Trophoblast cell (in vitro differentiated cells and primary cell): ENCODE measurements around the gene PALMD.

Source experiments
- DNase-seq, 2 donors: peaks; one replicate each; pipeline ENCODE4 v3.0.0-alpha.2; 2016
- H2AFZ ChIP-seq: 2 replicates; pipeline ENCODE4 v1.6.1; 2013; ENCODE audit warnings: low read length, moderate library complexity, mild to moderate bottlenecking; ENCODE audit not compliant: insufficient read depth, poor library complexity
- H2AK5ac ChIP-seq: 2 replicates; pipeline ENCODE4 v1.6.1; 2013; ENCODE audit warnings: mild to moderate bottlenecking, low read length
- H2BK120ac ChIP-seq: 2 replicates; pipeline ENCODE4 v1.6.1; 2013; ENCODE audit warnings: low read length, mild to moderate bottlenecking, moderate library complexity; ENCODE audit not compliant: insufficient read depth, poor library complexity
- H2BK12ac ChIP-seq: 2 replicates; pipeline ENCODE4 v1.6.1; 2013; ENCODE audit warnings: mild to moderate bottlenecking, low read length, moderate library complexity
- H2BK5ac ChIP-seq: 2 replicates; pipeline ENCODE4 v1.6.1; 2013; ENCODE audit warnings: low read length, low read depth, moderate library complexity, mild to moderate bottlenecking; ENCODE audit not compliant: poor library complexity
- H3K14ac ChIP-seq: 2 replicates; pipeline ENCODE4 v1.6.1; 2013; ENCODE audit warnings: mild to moderate bottlenecking, low read length
- H3K18ac ChIP-seq: 2 replicates; pipeline ENCODE4 v1.6.1; 2013; ENCODE audit warnings: mild to moderate bottlenecking, low read length
- H3K23ac ChIP-seq: 2 replicates; pipeline ENCODE4 v1.6.1; 2013; ENCODE audit warnings: low read length
- H3K27ac ChIP-seq: 2 replicates; pipeline ENCODE4 v1.5.1; 2013; ENCODE audit warnings: low read depth, mild to moderate bottlenecking, inconsistent platforms, low read length, moderate library complexity
- H3K27me3 ChIP-seq: 2 replicates; pipeline ENCODE4 v1.6.1; 2013; ENCODE audit warnings: inconsistent platforms, mild to moderate bottlenecking, low read length, moderate library complexity; ENCODE audit not compliant: insufficient read depth
- H3K36me3 ChIP-seq, 2 experiments: 1 replicate in 1 of 2; 2 replicates in 1 of 2; pipeline ENCODE4 v1.6.1; 2013; ENCODE audit warnings: low read length in 2 of 2, mild to moderate bottlenecking in 2 of 2, moderate library complexity in 1 of 2; ENCODE audit not compliant: insufficient read depth in 2 of 2, control insufficient read depth in 1 of 2
- H3K4ac ChIP-seq: 2 replicates; pipeline ENCODE4 v1.6.1; 2013; ENCODE audit warnings: low read depth, mild to moderate bottlenecking, low read length, moderate library complexity
- H3K4me1 ChIP-seq, 2 experiments: 1 replicate in 1 of 2; 2 replicates in 1 of 2; pipeline ENCODE4 v1.6.1; 2013; ENCODE audit warnings: low read length in 2 of 2, mild to moderate bottlenecking in 2 of 2, moderate library complexity in 1 of 2; ENCODE audit not compliant: insufficient read depth in 2 of 2, control insufficient read depth in 1 of 2
- H3K4me2 ChIP-seq: 2 replicates; pipeline ENCODE4 v1.6.1; 2013; ENCODE audit warnings: inconsistent platforms, mild to moderate bottlenecking, low read length, moderate library complexity
- H3K4me3 ChIP-seq: 2 replicates; pipeline ENCODE4 v1.5.1; 2013; ENCODE audit warnings: mild to moderate bottlenecking, low read depth, low read length, inconsistent platforms
- H3K79me1 ChIP-seq: one replicate; pipeline ENCODE4 v1.6.1; 2013; ENCODE audit warnings: low read length
- H3K79me2 ChIP-seq: 2 replicates; pipeline ENCODE4 v1.6.1; 2013; ENCODE audit warnings: low read length, mild to moderate bottlenecking; ENCODE audit not compliant: control insufficient read depth, insufficient read depth, poor library complexity
- H3K9ac ChIP-seq: 2 replicates; pipeline ENCODE4 v1.6.1; 2013; ENCODE audit warnings: mild to moderate bottlenecking, low read length
- H3K9me3 ChIP-seq: 2 replicates; pipeline ENCODE4 v1.6.1; 2013; ENCODE audit warnings: low read depth, mild to moderate bottlenecking, control low read depth, inconsistent platforms, low read length; ENCODE audit not compliant: insufficient read depth
- H4K12ac ChIP-seq: 2 replicates; pipeline ENCODE4 v1.6.1; 2013; ENCODE audit warnings: low read depth, mild to moderate bottlenecking, low read length, moderate library complexity
- H4K8ac ChIP-seq: 2 replicates; pipeline ENCODE4 v1.6.1; 2013; ENCODE audit warnings: low read depth, mild to moderate bottlenecking, low read length, moderate library complexity
- H4K91ac ChIP-seq: one replicate; pipeline ENCODE4 v1.6.1; 2013; ENCODE audit warnings: low read depth, mild to moderate bottlenecking, low read length, moderate library complexity
- WGBS: extraction: QIAGEN DNeasy Blood & Tissue Kit; methylation state at CpG from one replicate; pipeline ENCODE4 v1.1.7; 2013; ENCODE audit warnings: missing lambda C conversion rate; ENCODE audit not compliant: insufficient read length, insufficient coverage; ENCODE audit errors: extremely low coverage; 5-methylcytosine and 5-hydroxymethylcytosine counted together

The PALMD gene

DNA sequence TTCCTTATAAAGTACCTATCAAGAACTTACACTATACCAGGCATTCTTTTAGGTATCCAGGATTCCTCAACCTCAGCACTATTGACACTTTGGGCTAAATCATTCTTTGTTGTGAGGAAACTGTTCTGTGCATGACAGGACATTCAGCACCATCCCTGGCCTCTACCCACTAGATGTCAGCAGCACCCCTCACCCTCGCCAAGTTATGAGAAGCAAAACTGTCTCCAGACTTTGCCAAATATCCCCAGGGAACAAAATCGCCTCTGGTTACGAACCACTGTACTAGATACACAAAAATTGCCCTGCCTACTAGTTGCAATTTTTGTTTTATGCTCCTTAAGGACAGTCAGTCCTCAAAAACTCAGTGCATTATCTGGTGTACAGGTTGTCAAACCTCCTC, 35.7 kb downstream of the PALMD start:
- no peak overlapping the region for H3K23ac ChIP-seq
- H3K79me2 ChIP-seq, result no peaks in the 10 kb centered on the region
- H2BK12ac ChIP-seq, result no peak overlapping the region
- no peak overlapping the region for H3K4me2 ChIP-seq
- no peak overlapping the region for H2AFZ ChIP-seq
- no peak overlapping the region for H2BK120ac ChIP-seq
- H2AK5ac ChIP-seq, result no peak overlapping the region
- H2BK5ac ChIP-seq, result no peak overlapping the region
- WGBS, result no CpG with 5 or more reads among the region's 3 CpGs
- DNase-seq, result no peak
- no peak overlapping the region for H3K9ac ChIP-seq
- H4K91ac ChIP-seq, result no peak overlapping the region
- H3K27ac ChIP-seq, result no peak overlapping the region
- no peak overlapping the region for H3K4me3 ChIP-seq
- H3K36me3 ChIP-seq, result no peaks in the 10 kb centered on the region
- no peaks in the 10 kb centered on the region for H3K4me1 ChIP-seq
- H4K8ac ChIP-seq, result no peak overlapping the region
- no peak overlapping the region for H3K14ac ChIP-seq
- no peaks in the 10 kb centered on the region for H3K9me3 ChIP-seq
- H3K4ac ChIP-seq, result no peak overlapping the region
- no peak overlapping the region for H4K12ac ChIP-seq
- no peak overlapping the region for H3K18ac ChIP-seq
- H3K79me1 ChIP-seq, result no peaks in the 10 kb centered on the region
- H3K27me3 ChIP-seq, result no peaks in the 10 kb centered on the region

DNA sequence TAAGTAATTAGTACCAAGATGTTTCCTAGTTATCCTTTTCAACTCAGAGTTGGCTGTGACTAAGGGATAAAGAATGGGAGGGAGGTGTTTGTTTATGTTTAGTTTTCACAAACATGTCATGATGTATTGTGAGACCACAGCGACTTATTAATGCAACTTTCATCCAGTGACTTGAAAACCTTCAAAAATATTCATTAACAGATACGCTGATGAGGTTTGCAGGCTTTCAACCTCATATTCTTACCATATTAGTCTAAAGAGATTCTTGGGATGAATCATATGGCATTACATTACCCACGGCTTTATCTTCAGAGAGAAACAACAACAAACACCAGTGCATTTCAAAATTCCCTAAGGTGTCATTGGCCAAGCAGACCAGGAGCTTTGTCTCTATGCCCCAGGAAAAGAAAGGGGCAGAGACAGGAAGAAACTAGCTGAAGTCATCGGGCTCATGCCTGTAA, 36.4 kb downstream of the PALMD start:
- no peak overlapping the region for H2BK120ac ChIP-seq
- no peak overlapping the region for H3K4me2 ChIP-seq
- H3K18ac ChIP-seq, result no peak overlapping the region
- no peak overlapping the region for H4K91ac ChIP-seq
- no peak overlapping the region for H3K9ac ChIP-seq
- no peak overlapping the region for H3K4me3 ChIP-seq
- H3K4me1 ChIP-seq, result no peaks in the 10 kb centered on the region
- no peak overlapping the region for H2AK5ac ChIP-seq
- H3K23ac ChIP-seq, result no peak overlapping the region
- H3K14ac ChIP-seq, result no peak overlapping the region
- no peaks in the 10 kb centered on the region for H3K36me3 ChIP-seq
- no peak overlapping the region for H3K27ac ChIP-seq
- H3K79me2 ChIP-seq, result no peaks in the 10 kb centered on the region
- no peaks in the 10 kb centered on the region for H3K27me3 ChIP-seq
- no peaks in the 10 kb centered on the region for H3K79me1 ChIP-seq
- H2BK5ac ChIP-seq, result no peak overlapping the region
- no peak overlapping the region for H2AFZ ChIP-seq
- no peaks in the 10 kb centered on the region for H3K9me3 ChIP-seq
- no peak overlapping the region for H2BK12ac ChIP-seq
- no CpG with 5 or more reads among the region's 4 CpGs for WGBS
- peak; percentile 54 to 82 for DNase-seq
- H4K8ac ChIP-seq, result no peak overlapping the region
- H4K12ac ChIP-seq, result no peak overlapping the region
- H3K4ac ChIP-seq, result no peak overlapping the region

DNA sequence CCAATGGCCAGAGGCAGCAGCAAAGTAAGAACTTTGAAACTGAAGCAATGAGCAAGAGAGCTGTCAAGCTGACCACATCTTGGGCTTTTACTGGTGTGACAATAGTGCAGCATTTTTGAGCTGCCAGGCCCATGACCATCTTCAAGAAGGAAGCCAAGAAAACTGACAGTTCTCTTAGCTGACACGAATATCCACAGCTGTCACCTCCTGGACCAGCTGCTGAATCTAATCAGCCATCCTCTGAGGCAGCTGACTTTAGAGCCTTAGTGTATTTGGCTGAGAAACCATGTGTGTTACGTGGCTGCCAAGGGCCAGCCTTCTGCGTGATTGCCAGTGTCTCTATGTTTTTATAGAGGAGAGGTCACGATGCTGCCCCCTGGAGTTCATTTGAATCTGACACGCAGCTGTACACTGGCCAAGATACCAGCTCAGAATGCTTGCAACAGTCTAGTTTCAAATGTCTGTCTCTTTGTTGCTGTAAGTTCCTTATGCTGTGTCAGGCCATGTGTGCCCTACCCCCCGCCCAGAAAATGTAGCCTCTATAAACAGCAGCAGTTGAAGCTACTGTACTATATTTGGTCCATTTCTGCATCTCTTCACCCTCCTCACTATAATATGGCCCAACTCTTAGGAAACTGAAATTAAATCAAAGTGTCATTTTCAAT, 39.7 kb downstream of the PALMD start:
- H2BK12ac ChIP-seq, result no peak overlapping the region
- no peak overlapping the region for H3K23ac ChIP-seq
- no peak overlapping the region for H3K14ac ChIP-seq
- no peak overlapping the region for H3K4me2 ChIP-seq
- no peak overlapping the region for H3K9ac ChIP-seq
- H3K4me1 ChIP-seq, result no peaks in the 10 kb centered on the region
- no peak overlapping the region for H2AK5ac ChIP-seq
- WGBS, result no CpG with 5 or more reads among the region's 6 CpGs
- no peak overlapping the region for H2BK120ac ChIP-seq
- no peak overlapping the region for H3K4me3 ChIP-seq
- no peaks in the 10 kb centered on the region for H3K9me3 ChIP-seq
- no peak overlapping the region for H3K4ac ChIP-seq
- H2BK5ac ChIP-seq, result no peak overlapping the region
- H3K27ac ChIP-seq, result no peak overlapping the region
- no peak overlapping the region for H4K8ac ChIP-seq
- no peaks in the 10 kb centered on the region for H3K79me1 ChIP-seq
- H2AFZ ChIP-seq, result peak overlapping the region; percentile 43
- H3K27me3 ChIP-seq, result no peaks in the 10 kb centered on the region
- no peak overlapping the region for H4K12ac ChIP-seq
- DNase-seq, result peak; percentile 63 to 82
- no peak overlapping the region for H4K91ac ChIP-seq
- no peaks in the 10 kb centered on the region for H3K79me2 ChIP-seq
- no peaks in the 10 kb centered on the region for H3K36me3 ChIP-seq
- no peak overlapping the region for H3K18ac ChIP-seq

DNA sequence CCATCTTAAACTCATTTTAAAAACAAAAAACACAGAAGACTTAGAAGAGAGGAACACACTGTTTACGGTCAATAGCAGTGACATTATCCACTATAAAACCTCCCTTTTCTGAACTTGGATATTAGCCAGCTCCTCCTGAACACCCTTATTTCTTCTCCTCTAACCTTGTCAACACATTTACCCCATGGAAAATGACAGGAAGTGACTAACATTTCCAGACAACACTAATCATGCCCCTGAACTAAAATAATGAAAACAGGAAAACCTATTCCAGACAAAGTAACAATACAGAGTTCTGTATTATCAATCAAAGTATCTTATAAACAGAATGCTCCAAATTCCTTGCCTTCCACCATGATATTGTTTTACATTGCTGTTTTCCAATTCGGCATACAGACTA, 45.3 kb downstream of the PALMD start:
- Histone ChIP-seq H2BK5ac (no peak overlapping the region), H3K4me3 (no peak overlapping the region), H3K18ac (no peak overlapping the region), H3K4ac (no peak overlapping the region), H2BK120ac (no peak overlapping the region), H4K8ac (no peak overlapping the region), H2BK12ac (no peak overlapping the region), H3K4me2 (no peak overlapping the region), H3K9me3 (no peaks in the 10 kb centered on the region), H2AK5ac (no peak overlapping the region), H3K79me1 (no peaks in the 10 kb centered on the region), H3K27ac (no peak overlapping the region), H3K14ac (no peak overlapping the region), H3K4me1 (peaks cover 0 to 2% of the 10 kb centered on the region in 2 experiments), H4K91ac (no peak overlapping the region), H3K36me3 (no peaks in the 10 kb centered on the region), H3K9ac (no peak overlapping the region), H2AFZ (no peak overlapping the region), H3K79me2 (no peaks in the 10 kb centered on the region), H3K23ac (no peak overlapping the region), H3K27me3 (no peaks in the 10 kb centered on the region), H4K12ac (no peak overlapping the region)
- no CpG with 5 or more reads among the region's 2 CpGs for WGBS
- DNase-seq, result no peak
